ENCODE results near the gene LGALS3.

DNA sequence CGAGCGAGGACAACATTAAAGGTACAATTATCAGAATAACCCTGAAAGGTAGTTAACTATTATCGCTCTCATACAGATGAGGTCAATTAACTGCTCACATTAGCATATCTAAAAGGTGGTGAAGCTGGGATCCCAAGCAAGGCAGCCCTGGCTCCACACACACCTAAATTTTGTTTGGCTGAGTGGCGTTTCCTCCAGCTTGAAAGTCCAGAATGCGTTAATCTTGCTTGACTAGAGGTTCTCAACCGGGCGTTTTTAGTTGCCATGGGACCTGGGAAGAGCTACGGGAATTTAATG is 61.8 kb downstream of the LGALS3 start:
- TF ChIP-seq, protein P1, sequence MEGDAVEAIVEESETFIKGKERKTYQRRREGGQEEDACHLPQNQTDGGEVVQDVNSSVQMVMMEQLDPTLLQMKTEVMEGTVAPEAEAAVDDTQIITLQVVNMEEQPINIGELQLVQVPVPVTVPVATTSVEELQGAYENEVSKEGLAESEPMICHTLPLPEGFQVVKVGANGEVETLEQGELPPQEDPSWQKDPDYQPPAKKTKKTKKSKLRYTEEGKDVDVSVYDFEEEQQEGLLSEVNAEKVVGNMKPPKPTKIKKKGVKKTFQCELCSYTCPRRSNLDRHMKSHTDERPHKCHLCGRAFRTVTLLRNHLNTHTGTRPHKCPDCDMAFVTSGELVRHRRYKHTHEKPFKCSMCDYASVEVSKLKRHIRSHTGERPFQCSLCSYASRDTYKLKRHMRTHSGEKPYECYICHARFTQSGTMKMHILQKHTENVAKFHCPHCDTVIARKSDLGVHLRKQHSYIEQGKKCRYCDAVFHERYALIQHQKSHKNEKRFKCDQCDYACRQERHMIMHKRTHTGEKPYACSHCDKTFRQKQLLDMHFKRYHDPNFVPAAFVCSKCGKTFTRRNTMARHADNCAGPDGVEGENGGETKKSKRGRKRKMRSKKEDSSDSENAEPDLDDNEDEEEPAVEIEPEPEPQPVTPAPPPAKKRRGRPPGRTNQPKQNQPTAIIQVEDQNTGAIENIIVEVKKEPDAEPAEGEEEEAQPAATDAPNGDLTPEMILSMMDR (IDR thresholded peaks at IDR 0.05) = no peak
- no peak for TF ChIP-seq POLR2A (IDR thresholded peaks at IDR 0.05)

Measured in esophagus squamous epithelium (tissue), 4 donors.